Eye (tissue), 1 donor: ENCODE measurements around the gene SLC38A3.
"Not testable (repeated sequence)": the region's sequence is repeated elsewhere in the genome, so short reads cannot be mapped to it uniquely, and the experiment has no call there.

Experiments used
- DNase-seq: peaks from one replicate; pipeline ENCODE4 v3.0.0-alpha.2; 2015

Gene SLC38A3

DNA sequence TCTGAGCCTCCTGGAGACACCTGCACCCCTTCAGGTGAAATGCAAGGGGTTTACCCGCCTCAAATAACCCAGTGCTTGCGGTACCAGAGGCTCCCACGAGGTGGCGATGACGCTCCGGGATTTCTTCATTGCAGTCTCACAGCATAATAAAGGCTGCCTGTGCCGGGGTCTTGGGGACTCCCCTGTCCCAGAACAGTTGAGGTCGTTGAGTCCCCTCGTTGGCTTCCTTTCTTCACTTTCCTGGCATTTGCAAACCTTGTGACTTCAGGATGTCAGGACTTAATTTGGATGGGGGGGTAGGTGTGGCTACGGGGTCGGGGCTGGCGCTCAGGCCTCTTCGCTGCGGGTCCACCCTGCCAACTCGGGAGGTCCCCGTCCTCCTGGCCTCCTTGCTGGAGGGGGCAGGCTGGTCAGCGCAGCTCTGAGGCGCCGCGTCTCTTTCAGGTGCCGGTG, 12.4 kb upstream of the SLC38A3 start:
- peak; percentile 94 for DNase-seq

DNA sequence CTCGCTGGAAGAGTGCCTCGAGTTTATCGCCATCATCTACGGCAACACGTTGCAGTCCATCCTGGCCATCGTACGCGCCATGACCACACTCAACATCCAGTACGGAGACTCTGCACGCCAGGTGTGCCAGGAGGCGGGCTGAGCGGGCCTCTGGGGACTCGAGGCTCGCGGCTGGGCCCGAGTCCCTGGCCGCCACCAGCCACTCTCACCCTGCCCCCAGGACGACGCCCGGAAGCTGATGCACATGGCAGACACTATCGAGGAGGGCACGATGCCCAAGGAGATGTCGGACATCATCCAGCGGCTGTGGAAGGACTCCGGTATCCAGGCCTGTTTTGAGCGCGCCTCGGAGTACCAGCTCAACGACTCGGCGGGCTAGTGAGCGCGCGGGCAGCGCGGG, 11.8 kb upstream of the SLC38A3 start:
- DNase-seq, result no peak

GRCh38 chr3:50193746-50194127, 11.3 kb upstream of the SLC38A3 start:
- DNase-seq, result no peak

GRCh38 chr3:50194128-50194902, 10.8 kb upstream of the SLC38A3 start:
- DNase-seq, result peak; percentile 85

DNA sequence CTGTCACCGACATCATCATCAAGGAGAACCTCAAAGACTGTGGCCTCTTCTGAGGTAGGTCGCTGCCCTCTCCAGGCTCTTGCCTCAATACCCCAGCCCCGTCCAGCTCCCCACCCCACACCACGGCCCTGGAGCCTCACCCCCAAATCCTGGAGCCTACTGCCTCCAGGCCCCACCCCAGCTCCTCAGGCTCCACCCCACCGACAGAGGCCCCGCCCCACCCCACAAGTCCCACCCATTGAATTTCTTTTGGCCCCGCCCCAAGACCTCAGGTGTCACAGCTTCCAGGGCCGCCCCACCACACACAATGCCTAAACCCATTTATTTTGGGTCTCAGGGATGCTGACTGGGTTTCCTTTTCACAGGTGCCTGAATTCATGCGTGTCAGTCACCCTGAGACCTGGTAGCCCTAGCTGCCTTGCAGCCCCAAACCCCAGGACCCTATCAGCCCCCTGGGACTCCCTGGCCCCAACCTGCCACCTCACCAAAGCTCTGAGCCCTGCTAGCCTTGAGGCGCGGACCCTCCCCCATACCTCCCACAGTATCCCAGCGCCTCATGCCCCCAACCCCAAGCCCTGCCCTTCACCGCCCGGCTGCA, 10.1 kb upstream of the SLC38A3 start:
- DNase-seq, result no peak

- DNase-seq, result no peak
Measured at GRCh38 chr3:50195501-50196252, 9.4 kb upstream of the SLC38A3 start.

DNA sequence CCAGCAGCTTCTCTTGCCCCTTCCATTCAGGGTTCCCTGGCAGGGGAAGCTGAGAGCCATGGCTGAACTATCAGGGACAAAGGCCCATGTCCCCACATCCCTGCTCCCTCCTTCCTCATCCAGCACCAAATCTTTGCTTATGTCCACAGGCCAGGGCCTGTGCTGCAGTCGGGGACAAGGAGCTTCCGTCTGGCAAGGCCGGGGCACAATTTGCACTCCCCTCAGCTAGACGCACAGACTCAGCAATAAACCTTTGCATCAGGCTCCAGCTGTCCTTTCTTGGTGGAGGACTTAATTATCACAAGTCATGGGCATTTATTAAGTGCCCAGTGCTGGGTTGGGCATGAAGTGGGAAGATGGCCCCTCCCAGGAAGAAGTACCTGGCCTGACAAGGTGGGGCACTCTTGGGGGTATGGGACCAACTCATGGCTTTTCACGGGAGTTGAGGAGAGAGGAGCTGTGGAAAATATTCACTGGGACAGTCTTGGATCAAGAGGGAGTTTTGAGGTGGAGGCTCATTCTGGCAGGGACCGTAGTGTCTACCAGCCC, 8.7 kb upstream of the SLC38A3 start:
- no peak for DNase-seq

DNA sequence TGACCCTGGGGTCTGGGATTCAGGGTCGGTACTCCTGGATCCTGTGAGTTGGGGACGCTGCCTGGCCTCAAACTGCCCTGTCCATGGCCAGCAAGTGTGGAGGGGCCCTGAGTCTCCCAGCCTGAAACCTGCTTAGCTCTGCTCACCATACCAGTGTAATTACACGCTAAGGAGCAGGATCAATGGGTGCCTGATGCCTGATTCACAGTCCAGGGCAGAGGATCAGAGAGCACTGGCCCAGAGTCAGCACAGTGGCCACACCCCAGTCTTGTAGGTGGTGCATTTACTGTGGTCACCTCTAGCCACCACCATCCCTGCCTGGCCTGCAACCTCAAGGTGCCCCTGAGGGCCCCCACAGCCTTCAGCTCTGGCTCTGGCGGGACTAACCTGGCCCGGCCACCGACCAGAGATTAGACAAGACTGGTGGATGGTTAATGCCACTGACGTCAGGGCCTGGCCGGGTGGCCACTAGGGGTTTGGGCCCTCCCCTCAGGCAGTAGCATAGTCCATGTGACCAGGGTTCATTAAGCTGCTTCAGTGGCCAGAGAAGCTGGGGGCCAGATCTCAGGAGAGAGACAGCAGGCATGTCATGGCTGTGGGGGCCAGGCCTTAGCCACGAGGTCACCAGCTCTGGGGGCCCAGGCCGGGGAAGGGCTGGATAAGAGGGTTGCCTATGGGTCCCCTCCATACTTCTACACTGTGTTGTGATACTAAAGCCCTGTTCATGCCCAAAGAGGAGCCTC, 3.3 kb upstream of the SLC38A3 start:
- DNase-seq, result peak; percentile 55

- no peak for DNase-seq
Measured at GRCh38 chr3:50202353-50203112, 2.5 kb upstream of the SLC38A3 start.

DNA sequence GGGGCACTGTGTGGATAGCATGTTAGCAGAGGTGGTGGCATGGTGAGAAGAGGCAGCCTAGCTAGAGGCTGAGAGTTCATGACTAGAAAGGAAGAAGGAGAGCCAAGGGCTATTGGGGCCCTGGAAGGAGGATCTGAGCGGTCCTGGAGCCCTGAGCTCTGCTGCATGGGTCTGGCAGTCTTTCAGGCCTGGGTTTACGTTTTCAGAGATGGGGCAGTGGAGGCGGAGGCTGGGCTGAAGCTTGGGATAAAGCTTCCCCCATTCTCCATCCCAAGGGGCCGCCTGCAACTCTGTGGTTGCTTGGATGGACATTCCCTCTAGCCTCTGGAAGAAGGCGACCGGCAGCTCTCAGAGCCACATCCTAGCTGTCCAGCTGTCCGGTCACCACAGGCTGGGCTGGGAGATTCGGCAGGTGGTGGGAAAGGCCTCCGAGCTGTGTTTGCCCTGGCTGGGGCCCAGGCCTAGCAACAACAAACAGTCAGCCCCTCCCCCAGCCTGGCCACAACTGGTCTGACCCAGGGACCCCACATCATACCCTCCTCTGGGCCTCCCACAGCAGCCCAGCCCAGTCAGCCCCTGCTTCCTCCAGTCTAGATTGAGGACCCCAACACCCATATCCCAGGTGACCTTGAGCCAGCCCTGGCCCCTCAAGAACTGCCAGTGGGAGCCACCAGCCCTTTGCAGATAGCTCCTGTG, 1.8 kb upstream of the SLC38A3 start:
- no peak for DNase-seq

- DNase-seq, result no peak
Measured at GRCh38 chr3:50203809-50204803, 965 bp upstream of the SLC38A3 start.

GRCh38 chr3:50205413-50206276, 574 bp downstream of the SLC38A3 start:
- DNase-seq, result no peak

- DNase-seq, result no peak
Measured at GRCh38 chr3:50207359-50208042, 2.4 kb downstream of the SLC38A3 start.

GRCh38 chr3:50208677-50209344, 3.7 kb downstream of the SLC38A3 start:
- DNase-seq, result no peak

DNA sequence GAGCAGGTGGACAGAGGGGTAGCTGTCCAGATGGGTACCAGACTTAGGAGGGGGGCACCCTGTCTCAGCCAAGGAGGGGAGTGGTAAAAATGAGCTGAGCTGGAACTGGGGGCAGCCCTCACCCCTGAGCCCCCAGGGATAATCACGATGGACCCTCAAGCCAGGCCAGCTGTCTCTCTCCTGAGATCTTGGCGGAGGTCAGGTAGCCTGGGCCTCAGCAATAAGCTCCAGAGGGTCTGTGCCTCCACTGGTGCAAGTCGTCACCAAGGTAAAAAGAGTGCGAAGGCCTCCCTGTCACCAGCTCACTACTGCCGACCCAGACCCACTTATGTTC, 5.1 kb downstream of the SLC38A3 start:
- DNase-seq, result no peak

- no peak for DNase-seq
Measured at GRCh38 chr3:50210510-50211367, 5.7 kb downstream of the SLC38A3 start.

GRCh38 chr3:50211368-50211717, 6.3 kb downstream of the SLC38A3 start:
- not testable (repeated sequence) for DNase-seq
